ENCODE measurements around the gene PRRC2B.
"Not testable (repeated sequence)": the region's sequence is repeated elsewhere in the genome, so short reads cannot be mapped to it uniquely, and the experiment has no call there.

Gene PRRC2B

GRCh38 chr9:131449276-131449675 is 55.4 kb downstream of the PRRC2B start:
- H3K4me1 ChIP-seq (ENCODE audit: control insufficient read depth, insufficient read depth, low read length), result no peaks in the 10 kb centered on the region
- H3K9ac ChIP-seq (ENCODE audit: low read length), result no peak overlapping the region
- H3K4me3 ChIP-seq (ENCODE audit: low read length), result no peak overlapping the region
- no peaks in the 10 kb centered on the region for H3K27me3 ChIP-seq (ENCODE audit: control insufficient read depth, insufficient read depth, low read length)
- peaks cover 44% of the 10 kb centered on the region for H3K36me3 ChIP-seq (ENCODE audit: control insufficient read depth, insufficient read depth, low read length)
- no peak overlapping the region for H3K27ac ChIP-seq (ENCODE audit: low read depth, low read length)

GRCh38 chr9:131454028-131454427 is 60.1 kb downstream of the PRRC2B start:
- no peaks in the 10 kb centered on the region for H3K4me1 ChIP-seq (ENCODE audit: control insufficient read depth, insufficient read depth, low read length)
- H3K36me3 ChIP-seq (ENCODE audit: control insufficient read depth, insufficient read depth, low read length), result peaks cover 27% of the 10 kb centered on the region
- H3K4me3 ChIP-seq (ENCODE audit: low read length), result no peak overlapping the region
- H3K27me3 ChIP-seq (ENCODE audit: control insufficient read depth, insufficient read depth, low read length), result no peaks in the 10 kb centered on the region
- H3K27ac ChIP-seq (ENCODE audit: low read depth, low read length), result no peak overlapping the region
- H3K9ac ChIP-seq (ENCODE audit: low read length), result no peak overlapping the region

GRCh38 chr9:131455655-131456054 is 61.8 kb downstream of the PRRC2B start:
- H3K9ac ChIP-seq (ENCODE audit: low read length); H3K27ac ChIP-seq (ENCODE audit: low read depth, low read length); H3K27me3 ChIP-seq (ENCODE audit: control insufficient read depth, insufficient read depth, low read length); H3K4me3 ChIP-seq (ENCODE audit: low read length); H3K4me1 ChIP-seq (ENCODE audit: control insufficient read depth, insufficient read depth, low read length): not testable (repeated sequence)
- H3K36me3 ChIP-seq (ENCODE audit: control insufficient read depth, insufficient read depth, low read length), result peaks cover 31% of the 10 kb centered on the region

GRCh38 chr9:131457746-131458145 is 63.9 kb downstream of the PRRC2B start:
- Histone ChIP-seq H3K36me3 (ENCODE audit: control insufficient read depth, insufficient read depth, low read length) (peaks cover 41% of the 10 kb centered on the region), H3K4me3 (ENCODE audit: low read length) (no peak overlapping the region)

GRCh38 chr9:131459056-131459455 is 65.2 kb downstream of the PRRC2B start:
- no peak overlapping the region for H3K9ac ChIP-seq (ENCODE audit: low read length)
- H3K36me3 ChIP-seq (ENCODE audit: control insufficient read depth, insufficient read depth, low read length), result peaks cover 40% of the 10 kb centered on the region
- no peaks in the 10 kb centered on the region for H3K4me1 ChIP-seq (ENCODE audit: control insufficient read depth, insufficient read depth, low read length)
- no peak overlapping the region for H3K4me3 ChIP-seq (ENCODE audit: low read length)
- H3K27ac ChIP-seq (ENCODE audit: low read depth, low read length), result no peak overlapping the region
- H3K27me3 ChIP-seq (ENCODE audit: control insufficient read depth, insufficient read depth, low read length), result no peaks in the 10 kb centered on the region

More at GRCh38 chr9:131457746-131458145, 63.9 kb downstream of the PRRC2B start:
- no peak overlapping the region for H3K27ac ChIP-seq (ENCODE audit: low read depth, low read length)
- no peaks in the 10 kb centered on the region for H3K4me1 ChIP-seq (ENCODE audit: control insufficient read depth, insufficient read depth, low read length)
- H3K27me3 ChIP-seq (ENCODE audit: control insufficient read depth, insufficient read depth, low read length), result no peaks in the 10 kb centered on the region
- H3K9ac ChIP-seq (ENCODE audit: low read length), result no peak overlapping the region

GRCh38 chr9:131461166-131461565 is 67.3 kb downstream of the PRRC2B start:
- no peaks in the 10 kb centered on the region for H3K4me1 ChIP-seq (ENCODE audit: control insufficient read depth, insufficient read depth, low read length)
- H3K9ac ChIP-seq (ENCODE audit: low read length), result no peak overlapping the region
- no peak overlapping the region for H3K27ac ChIP-seq (ENCODE audit: low read depth, low read length)
- H3K27me3 ChIP-seq (ENCODE audit: control insufficient read depth, insufficient read depth, low read length), result no peaks in the 10 kb centered on the region
- H3K4me3 ChIP-seq (ENCODE audit: low read length), result no peak overlapping the region
- H3K36me3 ChIP-seq (ENCODE audit: control insufficient read depth, insufficient read depth, low read length), result peaks cover 47% of the 10 kb centered on the region

GRCh38 chr9:131464354-131465000 is 70.6 kb downstream of the PRRC2B start:
- Histone ChIP-seq H3K27ac (ENCODE audit: low read depth, low read length) (no peak overlapping the region), H3K4me3 (ENCODE audit: low read length) (no peak overlapping the region), H3K9ac (ENCODE audit: low read length) (no peak overlapping the region), H3K4me1 (ENCODE audit: control insufficient read depth, insufficient read depth, low read length) (no peaks in the 10 kb centered on the region), H3K36me3 (ENCODE audit: control insufficient read depth, insufficient read depth, low read length) (peaks cover 45% of the 10 kb centered on the region), H3K27me3 (ENCODE audit: control insufficient read depth, insufficient read depth, low read length) (no peaks in the 10 kb centered on the region)

GRCh38 chr9:131465401-131465800 is 71.5 kb downstream of the PRRC2B start:
- no peak overlapping the region for H3K4me3 ChIP-seq (ENCODE audit: low read length)
- no peak overlapping the region for H3K9ac ChIP-seq (ENCODE audit: low read length)
- H3K4me1 ChIP-seq (ENCODE audit: control insufficient read depth, insufficient read depth, low read length), result no peaks in the 10 kb centered on the region
- H3K27me3 ChIP-seq (ENCODE audit: control insufficient read depth, insufficient read depth, low read length), result no peaks in the 10 kb centered on the region
- peaks cover 45% of the 10 kb centered on the region for H3K36me3 ChIP-seq (ENCODE audit: control insufficient read depth, insufficient read depth, low read length)
- no peak overlapping the region for H3K27ac ChIP-seq (ENCODE audit: low read depth, low read length)

GRCh38 chr9:131467214-131467935 is 73.5 kb downstream of the PRRC2B start:
- Histone ChIP-seq H3K4me1 (ENCODE audit: control insufficient read depth, insufficient read depth, low read length) (no peaks in the 10 kb centered on the region), H3K27me3 (ENCODE audit: control insufficient read depth, insufficient read depth, low read length) (no peaks in the 10 kb centered on the region), H3K27ac (ENCODE audit: low read depth, low read length) (no peak overlapping the region), H3K4me3 (ENCODE audit: low read length) (no peak overlapping the region), H3K36me3 (ENCODE audit: control insufficient read depth, insufficient read depth, low read length) (peaks cover 36% of the 10 kb centered on the region), H3K9ac (ENCODE audit: low read length) (no peak overlapping the region)

GRCh38 chr9:131468031-131468430 is 74.1 kb downstream of the PRRC2B start:
- Histone ChIP-seq H3K27me3 (ENCODE audit: control insufficient read depth, insufficient read depth, low read length) (no peaks in the 10 kb centered on the region), H3K9ac (ENCODE audit: low read length) (no peak overlapping the region), H3K27ac (ENCODE audit: low read depth, low read length) (no peak overlapping the region), H3K36me3 (ENCODE audit: control insufficient read depth, insufficient read depth, low read length) (peaks cover 39% of the 10 kb centered on the region), H3K4me3 (ENCODE audit: low read length) (no peak overlapping the region), H3K4me1 (ENCODE audit: control insufficient read depth, insufficient read depth, low read length) (no peaks in the 10 kb centered on the region)

GRCh38 chr9:131469356-131469755 is 75.5 kb downstream of the PRRC2B start:
- Histone ChIP-seq H3K27me3 (ENCODE audit: control insufficient read depth, insufficient read depth, low read length) (no peaks in the 10 kb centered on the region), H3K9ac (ENCODE audit: low read length) (no peak overlapping the region), H3K4me1 (ENCODE audit: control insufficient read depth, insufficient read depth, low read length) (no peaks in the 10 kb centered on the region), H3K27ac (ENCODE audit: low read depth, low read length) (no peak overlapping the region), H3K4me3 (ENCODE audit: low read length) (no peak overlapping the region), H3K36me3 (ENCODE audit: control insufficient read depth, insufficient read depth, low read length) (peaks cover 49% of the 10 kb centered on the region)

- peaks cover 46% of the 10 kb centered on the region for H3K36me3 ChIP-seq (ENCODE audit: control insufficient read depth, insufficient read depth, low read length)
- no peak overlapping the region for H3K4me3 ChIP-seq (ENCODE audit: low read length)
These were observed 76.1 kb downstream of the PRRC2B start for GRCh38 chr9:131469951-131470350.

GRCh38 chr9:131470581-131470991 is 76.7 kb downstream of the PRRC2B start:
- Histone ChIP-seq H3K27ac (ENCODE audit: low read depth, low read length) (no peak overlapping the region), H3K4me3 (ENCODE audit: low read length) (no peak overlapping the region), H3K27me3 (ENCODE audit: control insufficient read depth, insufficient read depth, low read length) (no peaks in the 10 kb centered on the region), H3K9ac (ENCODE audit: low read length) (no peak overlapping the region), H3K36me3 (ENCODE audit: control insufficient read depth, insufficient read depth, low read length) (peaks cover 42% of the 10 kb centered on the region), H3K4me1 (ENCODE audit: control insufficient read depth, insufficient read depth, low read length) (no peaks in the 10 kb centered on the region)

More at GRCh38 chr9:131469951-131470350, 76.1 kb downstream of the PRRC2B start:
- Histone ChIP-seq H3K27me3 (ENCODE audit: control insufficient read depth, insufficient read depth, low read length) (no peaks in the 10 kb centered on the region), H3K9ac (ENCODE audit: low read length) (no peak overlapping the region), H3K4me1 (ENCODE audit: control insufficient read depth, insufficient read depth, low read length) (no peaks in the 10 kb centered on the region), H3K27ac (ENCODE audit: low read depth, low read length) (no peak overlapping the region)

All from rectal smooth muscle tissue (tissue), 1 donor.